ENCODE data around the gene MORN4.

DNA sequence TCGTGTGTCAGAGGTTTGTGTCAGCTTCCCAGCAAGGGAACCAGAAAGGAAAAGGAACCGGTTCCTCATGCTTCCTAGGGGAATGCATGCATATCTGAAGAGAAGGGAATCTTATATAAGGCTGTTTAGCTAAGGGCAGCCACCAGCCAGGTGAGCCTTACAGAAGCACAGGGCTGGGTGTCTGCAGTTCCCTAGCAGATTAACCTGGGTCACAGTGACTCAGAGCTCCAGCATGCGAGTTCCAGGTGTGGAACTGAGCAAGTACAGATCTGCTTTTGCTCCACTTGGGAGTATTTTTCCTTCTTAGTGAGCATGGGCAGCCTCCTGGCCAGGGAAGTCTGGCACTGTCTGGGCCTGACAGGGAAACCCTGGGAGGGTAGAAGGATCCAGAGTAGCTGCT, 61.7 kb downstream of the MORN4 start:
- TF ChIP-seq, protein P1, sequence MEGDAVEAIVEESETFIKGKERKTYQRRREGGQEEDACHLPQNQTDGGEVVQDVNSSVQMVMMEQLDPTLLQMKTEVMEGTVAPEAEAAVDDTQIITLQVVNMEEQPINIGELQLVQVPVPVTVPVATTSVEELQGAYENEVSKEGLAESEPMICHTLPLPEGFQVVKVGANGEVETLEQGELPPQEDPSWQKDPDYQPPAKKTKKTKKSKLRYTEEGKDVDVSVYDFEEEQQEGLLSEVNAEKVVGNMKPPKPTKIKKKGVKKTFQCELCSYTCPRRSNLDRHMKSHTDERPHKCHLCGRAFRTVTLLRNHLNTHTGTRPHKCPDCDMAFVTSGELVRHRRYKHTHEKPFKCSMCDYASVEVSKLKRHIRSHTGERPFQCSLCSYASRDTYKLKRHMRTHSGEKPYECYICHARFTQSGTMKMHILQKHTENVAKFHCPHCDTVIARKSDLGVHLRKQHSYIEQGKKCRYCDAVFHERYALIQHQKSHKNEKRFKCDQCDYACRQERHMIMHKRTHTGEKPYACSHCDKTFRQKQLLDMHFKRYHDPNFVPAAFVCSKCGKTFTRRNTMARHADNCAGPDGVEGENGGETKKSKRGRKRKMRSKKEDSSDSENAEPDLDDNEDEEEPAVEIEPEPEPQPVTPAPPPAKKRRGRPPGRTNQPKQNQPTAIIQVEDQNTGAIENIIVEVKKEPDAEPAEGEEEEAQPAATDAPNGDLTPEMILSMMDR (optimal IDR thresholded peaks at IDR 0.05 in 1 of 3, IDR thresholded peaks at IDR 0.05 in 1 of 3, conservative IDR thresholded peaks at IDR 0.05 in 1 of 3; ENCODE audit: extremely low read depth in 1 of 3, insufficient read depth in 2 of 3, low read length in 3 of 3), result no peak
- TF ChIP-seq EZH2 (IDR thresholded peaks at IDR 0.05; ENCODE audit: low read length), result no peak
